ENCODE data around the gene FSD1L.

Gene FSD1L

DNA sequence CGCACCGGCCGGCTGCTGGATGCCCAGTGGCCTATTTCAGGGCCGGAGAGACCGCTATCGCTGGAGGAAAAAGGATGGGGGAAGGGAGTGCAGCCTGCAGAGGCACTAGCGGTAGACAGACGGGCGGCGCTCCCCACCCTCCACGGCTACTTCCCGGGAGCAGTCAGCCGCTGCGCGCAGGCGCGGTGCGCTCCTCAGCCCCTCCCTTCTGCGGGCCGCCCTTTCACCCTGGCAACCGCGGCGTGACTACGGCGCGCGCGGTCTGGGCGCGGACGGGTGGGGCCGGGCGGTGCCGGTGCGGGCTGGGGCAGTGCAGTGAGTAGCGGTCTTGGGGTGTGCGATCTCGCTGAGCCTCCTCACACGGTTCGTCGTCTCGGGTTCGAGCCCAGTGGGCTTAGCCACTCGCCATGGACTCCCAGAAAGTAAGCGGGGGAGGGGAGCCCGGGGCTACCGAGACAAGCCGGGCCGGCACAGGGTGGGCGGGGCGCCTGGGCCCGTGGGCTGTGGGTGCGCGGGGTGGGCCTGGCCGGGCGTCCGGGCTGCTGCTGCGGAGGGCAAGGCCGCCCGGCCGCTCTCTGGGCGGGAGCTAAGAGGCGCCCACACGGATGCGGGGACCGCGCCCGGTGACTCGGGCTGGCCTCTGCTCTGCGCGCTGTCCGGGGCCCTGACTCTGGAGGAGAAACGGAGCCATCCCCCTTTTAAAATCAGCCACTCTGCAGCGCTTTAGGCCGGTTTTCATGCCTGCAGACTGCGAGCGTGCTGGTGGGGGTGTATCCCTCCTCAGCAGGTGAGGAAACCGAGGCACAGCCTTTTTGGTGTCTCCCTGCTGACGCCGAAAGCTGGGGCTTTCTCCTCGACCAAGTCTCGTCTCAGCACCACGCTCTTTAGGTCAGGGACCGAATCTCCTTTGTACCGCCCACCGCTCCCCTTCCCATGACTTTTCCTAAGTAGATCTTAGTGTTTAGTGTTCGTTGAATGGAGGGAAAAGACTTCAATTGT, at the start of gene FSD1L:
TSS of gene FSD1L (plus strand) at position 221 of the 999 bp plus-strand sequence. CDS start at position 408, 187 bp downstream.
- peaks cover 35% of the 10 kb centered on the region for H3K4me1 Mint-ChIP-seq (ENCODE audit: low read depth)
- intact Hi-C loops (cut with micrococcal nuclease): loop anchor here (10.0 kb wide), 2 partner anchors 107 to 247 kb away; partner anchors contain the start of genes FKTN and TMEM38B
- H3K4me3 Mint-ChIP-seq: peak within 1 kb of the TSS; percentile 90
- no peaks in the 10 kb centered on the region for H3K9me3 Mint-ChIP-seq
- H3K27me3 Mint-ChIP-seq: no peaks in the 10 kb centered on the region
- H3K36me3 Mint-ChIP-seq (ENCODE audit: low read depth): no peaks in the 10 kb centered on the region
- peak within 1 kb of the TSS; percentile 85 for H3K27ac Mint-ChIP-seq

DNA sequence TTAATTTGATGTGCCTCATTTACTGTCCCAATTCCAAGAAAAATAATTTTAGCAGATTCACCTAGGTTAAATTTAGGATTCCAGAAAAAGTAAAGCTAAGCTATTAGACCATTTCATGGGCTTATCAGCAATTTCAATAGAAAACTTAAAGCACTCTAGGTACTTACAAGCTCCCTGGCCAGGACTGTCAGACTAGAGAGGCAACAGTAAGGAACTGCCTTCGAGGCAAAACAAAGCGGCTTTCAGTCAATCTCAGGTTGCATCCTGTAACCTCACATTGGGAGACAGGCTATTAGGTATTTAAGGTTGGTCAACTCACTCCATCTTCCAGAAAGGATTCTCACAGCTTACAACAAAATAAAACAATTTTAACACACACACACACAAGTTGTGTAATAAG, 48.7 kb upstream of the FSD1L start:
- no peak overlapping the region for H3K4me3 Mint-ChIP-seq
- H3K4me1 Mint-ChIP-seq (ENCODE audit: low read depth): no peaks in the 10 kb centered on the region
- H3K9me3 Mint-ChIP-seq: no peaks in the 10 kb centered on the region
- no peak overlapping the region for H3K27ac Mint-ChIP-seq
- intact Hi-C loops (cut with micrococcal nuclease): no loop called here
- H3K27me3 Mint-ChIP-seq: no peaks in the 10 kb centered on the region
- peaks cover 54% of the 10 kb centered on the region for H3K36me3 Mint-ChIP-seq (ENCODE audit: low read depth)

DNA sequence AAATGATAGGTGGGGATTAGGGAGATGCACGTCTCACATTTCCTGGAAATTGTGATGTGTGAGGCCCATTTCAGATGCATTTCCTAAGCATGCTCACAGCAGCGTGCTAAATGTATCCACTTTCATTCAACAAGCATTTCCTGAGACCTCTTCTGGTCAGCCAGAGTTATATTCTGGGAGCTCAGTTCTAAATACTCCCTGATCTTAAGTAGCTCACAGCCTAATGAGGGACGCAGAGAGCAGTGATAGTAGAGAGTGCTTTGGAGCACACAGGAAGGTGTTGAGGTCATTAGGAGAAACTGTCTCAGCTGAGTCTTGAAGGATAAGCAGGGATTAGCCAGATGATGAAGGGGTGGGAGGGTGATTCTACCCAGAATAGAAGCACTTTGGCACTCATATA, 46.2 kb upstream of the FSD1L start:
- peaks cover 53% of the 10 kb centered on the region for H3K36me3 Mint-ChIP-seq (ENCODE audit: low read depth)
- H3K4me3 Mint-ChIP-seq: no peak overlapping the region
- no peak overlapping the region for H3K27ac Mint-ChIP-seq
- no peaks in the 10 kb centered on the region for H3K9me3 Mint-ChIP-seq
- intact Hi-C loops (cut with micrococcal nuclease): no loop called here
- no peaks in the 10 kb centered on the region for H3K27me3 Mint-ChIP-seq
- no peaks in the 10 kb centered on the region for H3K4me1 Mint-ChIP-seq (ENCODE audit: low read depth)

DNA sequence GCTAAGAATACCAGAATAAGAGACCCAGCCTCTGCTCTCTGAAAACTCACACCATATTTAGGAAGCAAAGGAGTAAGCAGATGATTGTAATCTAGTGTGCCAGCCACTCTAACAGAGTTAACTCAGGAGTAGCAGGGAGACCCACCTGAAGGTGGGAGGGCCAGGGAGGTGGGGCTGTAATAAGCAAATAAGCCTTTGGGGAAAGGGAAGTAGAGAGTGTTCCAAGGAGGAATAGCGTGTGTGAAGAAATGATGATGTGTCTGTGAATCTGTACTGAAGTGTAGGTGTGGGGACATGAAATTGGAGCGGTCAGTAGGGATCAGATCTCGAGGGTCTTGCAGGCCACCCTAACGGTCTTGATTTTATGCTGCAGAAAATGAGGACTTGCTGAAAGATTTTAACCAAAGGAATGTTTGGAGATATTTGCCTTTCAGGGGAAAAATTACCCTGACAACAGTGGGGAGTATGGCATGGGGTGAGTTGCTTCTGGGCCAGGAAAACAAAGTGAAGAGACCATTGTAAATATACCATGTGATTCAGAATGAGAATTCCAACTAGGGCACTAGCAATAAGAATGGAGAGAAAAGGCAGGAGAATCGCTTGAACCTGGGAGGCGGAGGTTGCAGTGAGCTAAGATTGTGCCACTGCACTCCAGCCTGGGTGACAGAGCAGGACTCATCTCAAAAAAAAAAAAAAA, 44.1 kb upstream of the FSD1L start:
- intact Hi-C loops (cut with micrococcal nuclease): no loop called here

DNA sequence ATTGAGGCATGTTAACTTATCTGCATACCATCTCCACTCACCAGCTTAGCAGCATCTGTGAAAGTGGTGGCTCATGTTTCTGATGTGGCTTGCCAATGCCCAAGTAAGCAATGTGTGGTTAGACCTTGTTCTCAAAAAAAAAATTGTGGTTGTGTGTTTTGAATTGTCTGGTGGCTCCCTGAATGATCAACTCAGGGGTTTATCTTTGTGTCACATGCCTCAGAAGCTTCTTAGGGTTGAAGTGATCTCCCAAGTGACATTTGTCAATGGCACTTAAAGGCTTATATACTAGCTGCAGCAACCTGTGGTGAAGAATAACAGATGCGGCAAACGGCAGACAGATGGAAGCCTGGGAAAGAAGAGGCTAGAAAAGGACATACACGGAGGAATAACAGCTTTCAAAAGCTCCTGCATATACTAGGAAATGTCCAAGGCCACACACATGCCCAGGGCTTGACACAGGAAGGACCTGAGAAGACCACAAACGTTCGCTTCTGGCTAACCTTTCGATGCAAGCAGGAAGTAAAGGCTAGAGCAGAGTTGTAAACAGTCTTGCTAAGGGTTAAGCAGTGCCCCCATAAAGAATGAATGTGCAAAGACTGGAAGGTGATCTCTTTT, 42.2 kb upstream of the FSD1L start:
- intact Hi-C loops (cut with micrococcal nuclease): no loop called here
- H3K4me1 Mint-ChIP-seq (ENCODE audit: low read depth): no peaks in the 10 kb centered on the region
- H3K27me3 Mint-ChIP-seq: no peaks in the 10 kb centered on the region
- peaks cover 32% of the 10 kb centered on the region for H3K36me3 Mint-ChIP-seq (ENCODE audit: low read depth)
- H3K27ac Mint-ChIP-seq: no peak overlapping the region
- no peaks in the 10 kb centered on the region for H3K9me3 Mint-ChIP-seq
- no peak overlapping the region for H3K4me3 Mint-ChIP-seq

More for the DNA sequence above, 44.1 kb upstream of the FSD1L start:
- Mint-ChIP-seq H3K4me3 (no peak overlapping the region), H3K36me3 (ENCODE audit: low read depth) (peaks cover 36% of the 10 kb centered on the region), H3K9me3 (no peaks in the 10 kb centered on the region), H3K27me3 (no peaks in the 10 kb centered on the region), H3K27ac (no peak overlapping the region), H3K4me1 (ENCODE audit: low read depth) (no peaks in the 10 kb centered on the region)

DNA sequence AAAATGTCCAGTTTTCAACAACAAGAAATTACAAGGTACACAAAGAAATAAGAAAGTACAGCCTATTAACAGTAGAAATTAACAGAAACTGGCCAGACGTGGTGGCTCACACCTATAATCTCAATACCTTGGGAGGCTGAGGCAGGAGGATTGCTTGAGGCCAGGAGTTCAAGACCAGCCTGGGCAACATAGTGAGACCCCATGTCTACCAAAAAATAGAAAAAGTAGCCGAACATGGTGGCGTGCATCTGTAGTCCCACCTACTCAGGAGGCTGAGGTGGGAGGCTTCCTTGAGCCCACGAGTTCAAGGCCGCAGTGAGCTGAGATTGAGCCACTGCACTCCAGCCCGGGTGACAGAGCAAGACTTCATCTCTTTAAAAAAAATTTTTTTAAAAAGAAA, 41.5 kb upstream of the FSD1L start:
- peaks cover 36% of the 10 kb centered on the region for H3K36me3 Mint-ChIP-seq (ENCODE audit: low read depth)
- no peak overlapping the region for H3K4me3 Mint-ChIP-seq
- intact Hi-C loops (cut with micrococcal nuclease): no loop called here
- H3K4me1 Mint-ChIP-seq (ENCODE audit: low read depth): no peaks in the 10 kb centered on the region
- peaks cover 5% of the 10 kb centered on the region for H3K9me3 Mint-ChIP-seq
- no peak overlapping the region for H3K27ac Mint-ChIP-seq
- H3K27me3 Mint-ChIP-seq: no peaks in the 10 kb centered on the region

DNA sequence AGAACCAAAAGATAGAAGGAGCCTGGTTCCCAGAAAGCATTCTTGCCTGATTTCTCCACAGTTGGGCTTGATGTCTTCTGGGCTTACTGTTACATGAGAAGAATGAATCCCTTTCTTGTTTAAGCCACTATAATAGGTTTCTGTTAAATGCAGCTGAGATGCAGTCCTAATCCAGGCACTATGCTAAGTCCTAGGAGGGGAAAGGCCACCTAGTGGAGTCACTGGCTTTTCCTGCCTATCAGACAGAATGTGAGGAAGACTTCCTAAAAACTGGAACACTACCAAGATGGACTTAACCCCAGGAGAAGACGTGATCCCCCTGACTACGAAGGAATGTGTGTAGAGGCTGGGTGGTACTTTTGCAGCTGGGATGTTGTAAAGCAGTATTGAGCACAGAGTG, 34.3 kb upstream of the FSD1L start:
- no peak overlapping the region for H3K27ac Mint-ChIP-seq
- peaks cover 8% of the 10 kb centered on the region for H3K9me3 Mint-ChIP-seq
- no peaks in the 10 kb centered on the region for H3K27me3 Mint-ChIP-seq
- peaks cover 6% of the 10 kb centered on the region for H3K4me1 Mint-ChIP-seq (ENCODE audit: low read depth)
- intact Hi-C loops (cut with micrococcal nuclease): loop anchor here (5.0 kb wide), 1 partner anchor 491 kb away; no protein-coding TSS in a partner anchor
- H3K36me3 Mint-ChIP-seq (ENCODE audit: low read depth): peaks cover 30% of the 10 kb centered on the region
- no peak overlapping the region for H3K4me3 Mint-ChIP-seq

DNA sequence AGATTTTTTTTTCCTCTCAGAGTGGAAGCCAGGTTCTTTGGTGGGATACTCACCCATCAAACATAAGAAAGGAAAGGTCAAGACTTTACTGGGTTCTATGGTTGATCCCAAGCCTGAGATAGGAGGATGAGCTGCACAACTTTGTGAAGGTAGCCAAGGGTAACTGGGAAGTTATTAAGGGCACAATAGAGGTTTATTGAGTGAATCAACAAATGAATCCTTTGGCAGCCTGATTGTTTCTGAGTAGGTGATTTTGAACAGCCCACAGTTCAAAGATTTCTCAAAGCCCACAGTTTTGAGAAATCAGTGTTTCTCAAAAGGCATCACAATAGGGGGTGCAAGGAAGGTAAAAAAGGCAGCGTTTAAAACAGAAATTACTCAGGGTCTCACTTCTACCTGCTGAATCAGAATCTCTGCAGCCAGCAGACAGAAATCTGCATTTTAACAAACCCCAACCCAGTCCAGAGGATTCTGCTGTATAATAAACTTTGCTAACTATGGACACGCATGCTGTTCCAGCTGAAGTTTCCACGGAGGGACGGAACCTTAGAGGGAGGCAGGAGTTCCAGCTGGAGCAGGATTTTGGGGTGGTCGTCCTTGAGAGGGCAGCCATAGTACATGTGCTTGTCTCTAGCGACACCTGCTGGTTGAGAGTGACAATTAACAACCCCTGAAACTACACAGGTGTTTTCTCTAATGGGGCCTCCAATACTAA, 32.7 kb upstream of the FSD1L start:
- peaks cover 30% of the 10 kb centered on the region for H3K36me3 Mint-ChIP-seq (ENCODE audit: low read depth)
- H3K9me3 Mint-ChIP-seq: peaks cover 8% of the 10 kb centered on the region
- no peak overlapping the region for H3K27ac Mint-ChIP-seq
- no peaks in the 10 kb centered on the region for H3K27me3 Mint-ChIP-seq
- H3K4me3 Mint-ChIP-seq: no peak overlapping the region
- peaks cover 6% of the 10 kb centered on the region for H3K4me1 Mint-ChIP-seq (ENCODE audit: low read depth)
- intact Hi-C loops (cut with micrococcal nuclease): loop anchor here (1.0 to 5.0 kb wide), 2 partner anchors 256 to 493 kb away; no protein-coding TSS in a partner anchor

DNA sequence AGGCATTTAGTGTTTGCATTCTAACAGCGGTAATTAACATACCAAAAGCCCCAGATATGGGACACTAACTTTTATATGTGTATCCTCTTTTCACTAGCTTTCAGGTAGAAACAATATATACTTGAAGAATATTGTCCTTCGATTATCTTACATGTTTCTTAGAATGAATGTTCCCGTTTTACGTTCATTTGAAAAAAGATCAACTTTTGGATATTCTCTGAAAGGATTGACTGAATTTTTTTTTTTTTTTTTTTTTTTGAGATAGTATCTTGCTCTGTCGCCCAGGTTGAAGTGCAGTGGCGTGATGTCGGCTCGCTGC, 32.2 kb upstream of the FSD1L start:
- no peak overlapping the region for H3K27ac Mint-ChIP-seq
- intact Hi-C loops (cut with micrococcal nuclease): loop anchor here (1.0 kb wide), 1 partner anchor 256 kb away; no protein-coding TSS in a partner anchor
- no peak overlapping the region for H3K4me3 Mint-ChIP-seq
- peaks cover 6% of the 10 kb centered on the region for H3K4me1 Mint-ChIP-seq (ENCODE audit: low read depth)
- H3K27me3 Mint-ChIP-seq: no peaks in the 10 kb centered on the region
- peaks cover 8% of the 10 kb centered on the region for H3K9me3 Mint-ChIP-seq
- peaks cover 30% of the 10 kb centered on the region for H3K36me3 Mint-ChIP-seq (ENCODE audit: low read depth)

DNA sequence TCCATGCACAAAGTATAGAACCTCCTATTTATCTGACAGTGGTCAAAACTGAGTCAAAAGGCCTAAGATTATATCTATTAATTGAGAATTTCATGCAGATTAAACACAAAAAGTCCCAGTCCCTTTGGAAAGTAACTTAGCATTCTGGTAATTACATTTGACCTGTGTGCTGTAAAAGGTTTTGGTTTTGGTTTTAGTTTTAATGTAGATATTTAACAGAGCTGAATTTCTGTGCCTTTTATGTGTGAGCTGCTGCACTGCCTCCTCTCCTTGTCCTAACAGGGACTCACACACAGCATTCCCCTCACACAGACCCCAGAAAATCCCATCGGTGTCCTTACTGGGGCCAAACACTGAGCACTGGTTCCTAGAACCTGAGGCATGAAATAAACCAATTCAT, 31.0 kb upstream of the FSD1L start:
- intact Hi-C loops (cut with micrococcal nuclease): no loop called here
- no peaks in the 10 kb centered on the region for H3K27me3 Mint-ChIP-seq
- peaks cover 23% of the 10 kb centered on the region for H3K36me3 Mint-ChIP-seq (ENCODE audit: low read depth)
- no peak overlapping the region for H3K27ac Mint-ChIP-seq
- H3K4me3 Mint-ChIP-seq: no peak overlapping the region
- H3K9me3 Mint-ChIP-seq: no peaks in the 10 kb centered on the region
- H3K4me1 Mint-ChIP-seq (ENCODE audit: low read depth): peaks cover 6% of the 10 kb centered on the region

DNA sequence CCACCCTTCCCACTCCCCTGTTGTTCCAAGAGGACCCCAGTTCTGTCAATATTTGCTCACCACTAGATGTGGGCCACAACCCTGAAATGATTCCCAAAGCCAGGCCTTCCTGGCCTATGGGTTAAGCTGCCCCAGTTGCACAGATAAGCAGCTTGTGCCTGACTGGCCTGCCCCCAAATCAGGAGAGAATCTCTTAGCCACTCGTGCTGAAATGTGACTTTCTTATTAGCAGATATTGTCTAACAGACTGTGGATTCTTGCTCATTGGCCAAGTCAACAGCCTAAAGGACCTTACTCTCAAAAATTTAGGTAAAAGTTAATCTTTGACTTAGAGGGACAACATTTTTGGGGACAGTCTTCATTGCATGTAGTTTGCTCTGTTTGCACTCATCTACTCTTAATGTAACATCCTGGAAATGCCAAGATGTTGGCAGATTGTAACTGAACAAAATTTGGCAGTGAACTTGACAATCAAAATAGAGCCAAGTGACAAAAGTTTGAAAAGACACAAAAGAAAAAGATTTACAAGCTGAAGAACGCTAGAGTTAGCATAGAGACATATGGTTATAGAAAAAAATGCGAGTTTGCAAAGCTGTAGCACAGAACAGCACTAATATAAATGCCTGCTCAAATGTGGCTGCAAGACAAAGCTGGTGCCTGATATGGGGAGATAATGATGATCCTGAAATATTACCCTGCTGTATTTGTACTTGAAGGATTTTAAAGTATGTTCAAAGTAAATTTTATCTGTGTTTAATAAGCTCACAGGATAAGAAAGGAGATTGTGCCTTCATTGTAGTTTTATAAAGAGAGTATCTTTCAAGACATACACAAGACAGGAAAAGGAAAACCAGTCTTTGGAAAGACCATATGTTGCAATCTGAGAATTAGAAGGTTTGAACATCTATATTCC, 29.0 kb upstream of the FSD1L start:
- Mint-ChIP-seq H3K36me3 (ENCODE audit: low read depth) (peaks cover 13% of the 10 kb centered on the region), H3K4me3 (no peak overlapping the region), H3K27ac (no peak overlapping the region), H3K27me3 (no peaks in the 10 kb centered on the region), H3K4me1 (ENCODE audit: low read depth) (peaks cover 6% of the 10 kb centered on the region), H3K9me3 (no peaks in the 10 kb centered on the region)
- intact Hi-C loops (cut with micrococcal nuclease): no loop called here

DNA sequence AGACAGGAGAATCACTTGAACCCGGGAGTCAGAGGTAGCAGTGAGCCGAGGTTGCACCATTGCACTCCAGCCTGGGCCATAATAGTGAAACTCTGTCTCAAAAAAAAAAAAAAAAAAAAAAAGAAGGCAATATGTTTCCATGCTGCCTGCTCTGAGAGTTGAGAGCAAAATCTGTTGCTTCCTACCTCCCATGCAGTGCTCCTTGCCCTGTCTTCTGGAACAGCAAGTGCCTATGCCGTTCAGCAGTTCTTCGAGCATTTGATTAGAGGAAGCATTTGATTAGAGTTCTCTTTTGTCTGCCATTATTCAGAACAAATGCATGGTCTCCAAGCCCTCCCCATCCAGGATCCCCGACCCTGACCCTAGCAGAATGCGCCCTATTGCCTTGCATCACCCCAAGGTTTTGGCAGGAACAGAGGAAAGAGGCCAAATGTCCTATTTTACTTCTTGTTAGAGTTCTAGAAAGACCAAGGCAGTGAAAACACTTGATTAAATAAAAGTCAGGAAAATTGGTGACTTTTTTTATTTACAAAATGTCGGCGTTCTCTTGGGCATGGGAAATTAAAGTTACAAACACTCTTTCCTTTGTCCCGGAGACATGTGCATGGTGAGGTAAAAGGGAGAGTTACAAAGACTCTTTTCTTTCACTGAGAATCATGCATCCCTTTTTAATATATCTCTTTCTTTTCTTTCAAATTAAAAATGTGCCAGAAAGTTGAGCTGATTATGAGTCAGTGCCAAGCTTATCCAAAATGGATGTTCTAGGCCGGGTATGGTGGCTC, 27.8 kb upstream of the FSD1L start:
- Mint-ChIP-seq H3K27me3 (no peaks in the 10 kb centered on the region), H3K4me3 (no peak overlapping the region), H3K4me1 (ENCODE audit: low read depth) (peaks cover 4% of the 10 kb centered on the region), H3K27ac (no peak overlapping the region), H3K36me3 (ENCODE audit: low read depth) (peaks cover 22% of the 10 kb centered on the region), H3K9me3 (no peaks in the 10 kb centered on the region)
- intact Hi-C loops (cut with micrococcal nuclease): loop anchor here (5.0 kb wide), 1 partner anchor 248 kb away; no protein-coding TSS in a partner anchor

Measured in dendritic cell treated with granulocyte-macrophage colony-stimulating factor and Interleukin-4, amounts not matched to agents 40 ng/mL and 50 ng/mL, for 4 days (primary cell).